GF-D8 (cell line): Measurements from ENCODE around the gene CELF2.
"Not testable (repeated sequence)": the region's sequence is repeated elsewhere in the genome, so short reads cannot be mapped to it uniquely, and the experiment has no call there.

Source experiments
- DNase-seq: peaks from one replicate; lab custom pipeline; 2025; lab: John Stamatoyannopoulos, UW

CELF2 gene

DNA sequence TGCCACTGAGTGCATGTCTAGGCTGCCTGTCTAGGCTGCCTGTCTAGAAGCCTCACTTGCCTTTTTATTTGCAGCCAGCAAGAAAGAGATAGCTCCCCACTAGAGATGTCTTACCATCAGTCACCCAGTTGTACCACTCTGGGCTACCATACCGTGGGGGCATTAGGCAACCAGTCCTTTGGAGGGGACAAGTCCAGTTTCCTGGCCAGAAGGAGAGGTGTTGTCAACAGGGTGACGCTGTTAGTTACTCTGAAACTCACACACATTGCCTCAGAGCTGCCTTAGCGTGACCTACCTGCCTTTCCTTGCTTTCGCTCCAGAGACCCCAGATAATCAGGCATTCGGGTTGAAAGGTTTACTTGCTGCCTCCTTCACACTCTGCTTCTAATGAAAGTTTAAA lies 155.4 kb downstream of the CELF2 start:
- no peak for DNase-seq

GRCh38 chr10:11175823-11176243 lies 158.2 kb downstream of the CELF2 start:
- no peak for DNase-seq

DNA sequence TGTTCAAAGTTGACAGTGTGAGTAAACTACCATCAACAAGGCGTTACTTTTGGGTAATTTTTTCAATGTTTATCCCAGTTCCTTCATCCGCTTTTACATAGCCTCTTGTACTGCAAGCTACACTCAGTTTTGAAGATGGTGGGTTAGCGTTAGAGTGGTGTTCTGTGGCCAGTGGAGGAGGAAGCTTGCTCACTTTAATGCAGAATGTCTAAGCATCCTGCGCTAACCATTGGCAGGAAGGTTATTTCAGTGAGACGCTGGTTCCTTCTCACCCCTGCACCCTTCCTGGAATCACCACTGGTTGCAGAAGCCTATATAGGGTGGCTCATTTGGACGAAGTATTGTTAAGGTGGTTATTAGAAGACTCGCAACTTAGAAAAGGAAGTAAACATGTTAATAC lies 159.1 kb downstream of the CELF2 start:
- peak; percentile 71 for DNase-seq

DNA sequence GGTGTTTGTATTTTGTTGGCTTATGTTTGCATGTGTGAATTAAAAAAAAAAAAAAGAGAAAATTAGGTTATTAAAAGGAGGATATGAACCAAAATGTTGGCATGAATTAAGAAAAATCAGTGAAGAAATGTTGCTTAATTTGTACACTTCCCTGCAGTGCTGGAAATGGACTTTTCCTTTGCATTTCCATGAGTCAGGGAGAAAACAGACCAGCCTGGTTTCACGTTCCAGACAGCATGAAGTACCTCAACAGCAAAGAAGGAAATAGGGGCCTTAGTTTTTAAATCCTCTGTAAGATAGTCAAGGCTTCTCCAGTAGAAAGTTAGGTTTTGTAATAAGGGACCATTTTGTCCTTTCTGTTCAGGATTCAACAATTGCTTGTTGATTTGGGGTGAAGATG lies 159.7 kb downstream of the CELF2 start:
- DNase-seq, result no peak

DNA sequence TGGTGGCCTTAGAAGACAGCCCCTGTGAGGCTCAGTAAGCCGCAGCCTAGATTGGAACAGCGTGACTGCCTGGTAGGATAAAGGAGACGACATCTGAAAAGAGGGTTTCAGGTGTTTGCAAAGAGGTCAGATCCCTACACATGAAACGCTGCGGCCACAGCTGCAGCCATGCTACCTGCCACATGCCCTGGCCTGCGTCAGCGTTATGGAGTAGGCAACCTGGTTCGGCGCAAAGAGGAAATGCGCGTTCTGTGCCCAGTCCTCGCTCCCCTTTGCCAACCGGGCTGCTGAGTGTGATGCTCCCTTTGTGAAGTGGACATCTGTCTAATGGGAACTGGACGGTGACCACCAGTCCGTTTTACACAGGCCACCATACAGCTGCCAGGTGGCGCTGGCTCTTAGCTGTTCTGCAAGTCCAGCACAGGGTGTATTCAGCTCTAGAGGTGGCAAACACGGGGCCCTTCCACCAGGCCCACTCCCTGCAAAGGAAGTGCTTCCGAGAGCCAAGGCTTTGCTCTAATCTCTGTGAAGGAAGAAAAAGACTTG lies 160.3 kb downstream of the CELF2 start:
- peak; percentile 28 for DNase-seq

DNA sequence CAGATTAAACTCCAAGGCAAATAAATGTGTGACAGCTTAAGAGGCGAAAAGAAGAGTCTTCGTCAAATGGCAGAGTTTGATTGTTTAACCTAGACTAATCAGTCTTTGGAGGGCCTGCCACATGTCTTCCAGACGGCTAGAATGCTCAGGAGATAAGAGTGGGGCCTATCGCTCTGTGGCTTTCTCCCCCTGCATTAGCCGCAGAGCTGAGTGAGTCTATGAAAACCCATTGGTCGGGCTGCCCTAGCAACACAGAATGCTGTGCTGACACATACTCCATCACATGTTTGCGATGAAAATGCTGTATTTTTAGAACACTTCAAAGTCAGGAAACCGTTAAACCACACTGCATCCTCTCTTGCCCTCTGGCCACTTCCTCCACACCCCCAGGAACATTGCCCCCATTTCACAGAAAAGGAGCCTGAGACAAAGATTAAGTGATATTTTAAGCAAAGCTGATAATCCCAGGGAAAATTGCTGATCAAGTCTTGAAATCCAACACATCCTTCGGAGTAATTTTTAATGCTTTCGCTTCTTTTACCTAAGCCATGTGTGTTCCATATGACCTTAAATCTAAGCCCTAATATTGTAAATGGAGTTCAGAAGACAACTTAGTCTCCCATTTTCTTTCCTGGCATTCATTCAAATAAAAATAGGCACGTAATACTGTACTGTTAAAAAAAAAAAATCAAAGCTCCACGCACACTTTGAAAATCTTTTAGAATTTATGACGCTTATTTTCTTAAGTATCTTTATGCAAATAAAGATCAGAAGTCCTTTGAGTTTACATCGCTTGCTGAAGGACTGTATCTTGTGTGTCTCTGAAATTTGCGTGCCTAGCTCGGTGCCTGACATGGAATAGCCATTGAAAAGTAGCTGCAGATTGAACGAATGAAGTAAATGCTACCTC lies 161.2 kb downstream of the CELF2 start:
- DNase-seq, result peak; percentile 99

GRCh38 chr10:11179516-11180105 lies 161.9 kb downstream of the CELF2 start:
- no peak for DNase-seq

DNA sequence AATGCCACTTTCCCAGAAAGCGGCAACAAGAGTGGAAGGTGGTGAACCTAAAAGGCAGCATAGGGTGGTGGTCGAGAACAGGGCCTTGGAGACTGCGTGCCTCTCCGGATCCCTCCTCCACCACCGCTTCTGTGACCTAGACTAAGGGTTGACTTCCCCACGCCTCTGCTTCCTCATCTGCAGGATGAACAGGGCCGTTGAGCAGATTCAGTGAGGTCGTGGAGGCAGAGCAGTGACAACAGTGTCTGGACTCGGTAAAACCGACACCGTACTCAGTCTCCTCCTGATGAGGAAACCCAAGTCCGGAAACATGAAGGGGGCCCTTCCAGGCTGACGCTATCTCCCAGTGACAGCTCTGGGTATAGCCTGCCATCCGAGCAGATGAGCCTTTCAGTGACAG lies 162.6 kb downstream of the CELF2 start:
- peak; percentile 95 for DNase-seq

- DNase-seq, result no peak
These were observed 164.3 kb downstream of the CELF2 start for GRCh38 chr10:11181978-11182377.

DNA sequence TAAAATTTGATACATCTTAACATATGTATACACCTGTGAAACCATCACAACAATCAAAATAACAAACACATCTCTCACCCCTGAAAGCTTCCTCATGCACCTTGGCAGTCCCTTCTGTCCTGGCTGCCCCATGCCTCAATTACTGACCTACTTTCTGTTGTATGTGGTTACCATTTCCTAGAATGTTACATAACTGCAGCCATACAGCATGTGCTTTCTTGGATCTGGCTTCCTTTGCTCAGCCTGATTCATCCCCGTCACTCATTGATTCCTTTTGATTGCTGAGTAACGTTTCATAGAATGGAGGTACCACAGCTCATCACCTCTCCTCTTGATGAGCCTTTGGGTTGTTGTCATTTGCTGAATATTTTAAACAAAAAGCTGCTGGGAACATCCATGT lies 165.3 kb downstream of the CELF2 start:
- peak; percentile 80 for DNase-seq

GRCh38 chr10:11184093-11184492 lies 166.4 kb downstream of the CELF2 start:
- DNase-seq, result no peak

DNA sequence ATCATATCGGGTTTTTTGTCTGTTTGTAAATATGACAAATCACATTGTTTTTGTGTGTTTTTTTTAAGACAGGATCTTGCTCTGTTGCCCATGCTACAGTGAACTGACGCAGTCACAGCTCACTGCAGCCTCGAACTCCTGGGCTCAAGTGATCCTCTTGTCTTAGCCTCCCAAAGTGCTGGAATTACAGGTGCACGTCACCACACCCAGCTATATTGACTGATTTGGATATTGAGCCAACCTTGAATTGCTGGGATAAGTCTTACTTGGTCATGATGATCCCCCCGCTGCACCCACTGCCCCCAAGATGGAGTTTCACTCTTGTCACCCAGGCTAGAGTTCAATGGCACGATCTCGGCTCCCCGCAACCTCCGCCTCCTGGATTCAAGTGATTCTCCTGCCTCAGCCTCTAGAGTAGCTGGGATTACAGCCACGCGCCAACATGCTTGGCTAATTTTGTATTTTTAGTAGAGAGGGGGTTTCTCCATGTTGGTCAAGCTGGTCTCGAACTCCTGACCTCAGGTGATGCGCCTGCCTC lies 167.5 kb downstream of the CELF2 start:
- DNase-seq, result not testable (repeated sequence)

- no peak for DNase-seq
These were observed 168.7 kb downstream of the CELF2 start for GRCh38 chr10:11186374-11186773.

DNA sequence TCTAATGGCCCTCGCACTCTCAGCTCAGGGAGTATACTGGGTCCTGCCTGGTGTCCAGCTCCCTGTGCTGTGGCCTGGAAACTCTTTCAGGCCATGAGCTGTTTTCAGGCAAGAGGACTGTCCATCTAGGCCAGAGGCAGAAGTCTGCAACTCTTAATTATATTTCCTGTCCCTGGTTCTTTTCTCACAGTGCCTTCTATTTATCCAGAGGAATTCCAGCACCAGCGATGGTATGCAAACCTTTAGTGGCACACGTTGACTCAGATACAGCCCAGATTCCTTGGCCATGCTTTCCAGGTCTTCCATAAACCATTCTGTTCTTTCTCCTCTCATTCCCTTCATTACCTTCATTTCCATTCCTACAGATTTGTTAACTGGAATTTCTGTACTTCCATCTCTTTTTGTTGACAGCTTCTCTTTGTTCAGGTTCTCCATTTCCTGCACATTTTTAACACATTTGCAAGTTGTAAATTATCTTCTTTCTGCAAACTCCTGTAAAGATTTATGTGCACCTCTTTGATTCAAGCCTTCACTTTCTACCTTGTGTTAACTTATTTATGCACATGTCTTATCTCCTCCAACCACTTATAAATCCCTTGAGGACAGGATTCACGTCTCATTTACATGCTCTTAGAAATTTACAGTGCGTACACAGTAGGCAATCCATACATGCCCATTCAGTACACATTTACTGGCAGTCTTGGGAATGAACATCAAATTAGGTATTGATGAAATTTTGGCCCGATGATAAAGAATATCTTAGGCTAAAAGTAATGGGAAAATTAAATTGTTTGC lies 172.1 kb downstream of the CELF2 start:
- no peak for DNase-seq

DNA sequence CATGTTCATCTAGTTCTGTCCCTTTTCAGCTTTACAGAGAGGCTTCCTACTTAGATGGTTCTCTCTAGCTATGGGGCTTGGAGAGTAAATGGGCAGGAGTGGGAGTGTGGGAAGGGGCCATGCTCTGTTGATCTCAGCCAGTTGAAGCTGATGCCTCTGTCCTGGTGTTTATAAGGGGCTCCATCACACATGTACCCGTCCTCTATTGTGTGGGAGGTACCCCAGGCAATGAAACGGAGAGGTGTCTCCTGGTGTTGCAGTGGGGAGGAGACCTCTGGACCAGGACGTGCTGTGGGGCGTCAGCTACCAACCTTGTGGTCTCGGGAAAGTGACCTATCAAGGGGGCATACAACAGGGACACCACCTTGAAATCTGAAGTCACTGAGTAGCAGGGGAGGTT lies 173.5 kb downstream of the CELF2 start:
- DNase-seq, result no peak

DNA sequence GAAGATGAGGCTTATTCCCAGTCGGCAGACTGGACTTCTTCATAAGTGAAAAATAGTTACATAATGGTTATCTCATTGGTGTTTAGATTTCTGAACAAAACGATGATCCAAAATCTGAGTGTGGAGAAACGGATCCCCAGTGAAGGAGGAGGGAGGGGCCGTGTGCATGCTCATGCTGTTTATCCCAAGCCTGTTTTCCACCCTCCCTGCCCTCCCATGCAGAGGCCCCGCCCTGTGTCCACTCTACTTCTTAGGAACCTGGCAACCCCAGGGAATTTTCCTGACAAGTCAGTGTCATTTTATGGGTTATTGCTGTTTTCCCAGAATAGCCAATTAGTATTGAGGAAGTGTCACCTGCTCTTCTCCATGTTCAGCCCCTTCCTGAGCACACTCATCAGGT lies 174.0 kb downstream of the CELF2 start:
- no peak for DNase-seq

GRCh38 chr10:11192304-11193000 lies 174.8 kb downstream of the CELF2 start:
- no peak for DNase-seq

DNA sequence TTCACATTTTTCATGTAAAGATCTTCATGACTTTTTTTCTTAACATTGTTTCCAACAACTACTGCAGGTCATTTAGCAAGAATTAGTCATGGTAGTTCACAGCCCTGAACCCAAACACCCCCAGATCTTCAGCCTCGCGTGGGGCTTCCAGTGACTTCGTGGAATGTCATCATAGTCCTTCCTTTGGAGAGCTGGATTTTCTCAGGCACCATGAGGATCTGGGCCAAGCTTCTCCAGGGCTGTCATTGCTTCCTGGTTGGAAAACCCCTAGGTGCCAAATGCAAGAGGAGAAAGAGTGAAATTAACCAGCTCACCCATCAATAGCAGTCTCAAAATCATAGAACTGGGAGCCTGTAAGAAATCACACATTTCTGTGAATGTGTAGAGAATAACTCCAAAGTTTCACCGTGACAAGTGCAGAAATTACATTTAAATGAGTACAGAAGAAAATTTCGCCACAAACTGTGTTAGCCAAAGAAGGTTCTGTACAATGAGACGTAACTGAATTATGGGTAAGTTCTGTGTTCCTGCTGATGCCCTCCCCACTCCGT lies 175.4 kb downstream of the CELF2 start:
- DNase-seq, result no peak

- no peak for DNase-seq
These were observed 177.4 kb downstream of the CELF2 start for GRCh38 chr10:11194859-11195586.

GRCh38 chr10:11195623-11196022 lies 178.0 kb downstream of the CELF2 start:
- DNase-seq, result no peak
